Right forelimb (tissue), 1 donor: ENCODE measurements around the gene GALNT9.
A peak's percentile ranks its signal among the peaks of the same experiment; 100 is the strongest.
"Not testable (repeated sequence)": the region's sequence is repeated elsewhere in the genome, so short reads cannot be mapped to it uniquely, and the experiment has no call there.

Experiments
- DNase-seq: peaks from one replicate; pipeline ENCODE4 v3.0.0-alpha.2; 2018

Gene GALNT9

DNA sequence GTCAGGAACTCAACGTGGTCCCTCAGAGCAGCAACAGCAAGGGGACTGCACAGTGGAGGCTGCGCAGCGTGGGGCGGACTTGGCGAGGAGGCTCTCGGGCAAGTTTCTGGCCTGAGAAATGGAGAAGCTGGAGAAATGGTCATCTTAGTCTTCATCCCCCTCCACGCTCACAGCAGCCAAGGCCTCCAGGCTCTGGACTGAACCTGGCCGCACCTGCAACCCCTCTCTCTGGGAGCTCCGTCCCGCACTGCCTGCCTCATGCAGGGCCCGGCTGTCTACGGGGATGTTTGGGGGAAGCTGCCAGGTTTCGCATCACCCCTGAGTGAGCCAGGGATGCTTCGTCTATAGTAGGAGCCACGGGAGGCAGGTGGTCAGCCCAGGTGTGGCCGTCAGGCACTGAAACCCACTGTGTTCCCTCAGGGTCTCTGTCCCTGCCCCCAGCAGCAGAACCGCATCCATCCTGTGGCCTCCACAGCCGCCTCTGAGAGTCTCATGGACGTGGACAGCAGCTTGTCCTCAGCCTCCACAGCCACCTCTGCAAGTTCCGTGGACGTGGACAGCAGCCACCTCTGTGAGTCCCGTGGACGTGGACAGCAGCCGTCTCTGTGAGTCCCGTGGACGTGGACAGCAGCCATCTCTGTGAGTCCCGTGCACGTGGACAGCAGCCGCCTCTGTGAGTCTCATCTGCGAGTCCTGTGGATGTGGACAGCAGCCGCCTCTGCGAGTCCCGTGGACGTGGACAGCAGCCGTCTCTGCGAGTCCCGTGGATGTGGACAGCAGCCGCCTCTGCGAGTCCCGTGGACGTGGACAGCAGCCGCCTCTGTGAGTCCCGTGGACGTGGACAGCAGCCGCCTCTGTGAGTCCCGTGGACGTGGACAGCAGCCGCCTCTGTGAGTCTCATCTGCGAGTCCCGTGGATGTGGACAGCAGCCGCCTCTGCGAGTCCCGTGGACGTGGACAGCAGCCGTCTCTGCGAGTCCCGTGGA lies 29.1 kb upstream of the GALNT9 start:
- not testable (repeated sequence) for DNase-seq

DNA sequence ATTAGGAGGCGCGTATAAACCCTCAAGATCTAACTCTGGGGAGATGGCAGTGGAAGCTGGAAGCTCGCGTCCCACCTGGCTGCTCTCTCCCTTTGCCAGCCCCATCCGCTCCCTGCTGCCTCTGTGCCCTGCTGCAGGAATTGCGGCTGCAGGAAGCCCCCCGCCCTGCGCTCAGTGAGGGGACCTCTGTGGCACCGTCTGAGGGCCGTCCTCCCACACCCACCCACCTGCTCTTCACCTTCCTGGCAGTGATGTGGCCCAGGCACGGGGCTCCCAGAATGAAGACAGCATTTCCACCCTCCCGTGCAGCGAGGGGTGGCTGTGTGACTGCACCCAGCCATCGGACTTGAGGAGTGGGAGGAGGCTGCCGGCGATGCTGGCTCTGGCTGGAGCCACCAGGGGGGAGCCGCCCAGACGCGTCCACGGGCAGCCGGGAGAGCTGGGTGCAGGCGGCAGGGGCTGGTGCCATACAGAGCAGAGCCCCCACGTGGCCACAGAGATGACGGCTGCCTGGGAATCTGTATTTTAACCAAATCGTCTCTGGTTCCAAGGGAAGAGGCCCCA lies 28.3 kb upstream of the GALNT9 start:
- no peak for DNase-seq

DNA sequence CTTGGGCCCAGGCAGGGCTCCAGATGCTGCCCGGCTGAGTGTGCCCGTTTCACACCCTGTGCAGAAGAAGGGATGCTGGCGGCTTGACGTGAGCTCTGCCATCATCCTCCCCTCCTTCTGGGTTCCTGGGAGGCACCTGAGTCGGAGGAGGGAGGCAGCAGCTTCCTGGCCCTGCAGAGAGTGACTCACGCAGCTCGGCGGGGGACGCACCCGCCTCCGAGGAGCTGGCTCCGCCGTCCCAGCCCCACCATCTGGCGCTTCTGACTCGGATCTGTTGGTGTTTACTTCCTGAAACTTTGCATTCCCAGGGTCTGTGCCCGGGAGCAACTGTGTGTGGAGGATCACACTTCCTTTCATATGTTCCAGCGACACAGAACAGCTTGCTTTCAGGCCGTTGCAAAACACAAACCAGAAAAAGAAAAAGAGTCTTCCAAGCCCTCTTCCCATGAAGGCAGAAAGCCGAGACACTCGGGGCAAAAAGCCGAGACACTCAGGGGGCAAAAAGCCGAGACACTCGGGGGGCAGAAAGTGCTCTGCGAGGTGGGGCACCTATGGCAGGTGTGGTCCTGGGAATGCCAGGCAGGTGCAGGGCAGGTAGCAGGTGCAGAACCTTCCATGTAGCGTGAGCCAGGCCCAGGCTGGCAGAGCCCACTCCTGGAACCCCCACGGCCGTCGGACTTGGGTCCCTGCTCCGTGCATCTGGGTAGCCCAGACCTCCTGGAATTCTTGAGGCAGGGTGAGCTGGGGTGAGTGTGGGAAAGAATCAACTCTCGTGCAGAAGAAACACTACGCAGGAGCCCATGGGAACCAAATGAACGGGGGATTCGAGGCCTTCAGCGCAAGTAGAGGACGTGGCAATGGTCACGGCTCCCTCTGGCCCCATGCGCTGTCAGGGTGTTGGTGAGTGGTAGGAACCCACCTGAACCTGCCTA lies 27.6 kb upstream of the GALNT9 start:
- peak; percentile 59 for DNase-seq

DNA sequence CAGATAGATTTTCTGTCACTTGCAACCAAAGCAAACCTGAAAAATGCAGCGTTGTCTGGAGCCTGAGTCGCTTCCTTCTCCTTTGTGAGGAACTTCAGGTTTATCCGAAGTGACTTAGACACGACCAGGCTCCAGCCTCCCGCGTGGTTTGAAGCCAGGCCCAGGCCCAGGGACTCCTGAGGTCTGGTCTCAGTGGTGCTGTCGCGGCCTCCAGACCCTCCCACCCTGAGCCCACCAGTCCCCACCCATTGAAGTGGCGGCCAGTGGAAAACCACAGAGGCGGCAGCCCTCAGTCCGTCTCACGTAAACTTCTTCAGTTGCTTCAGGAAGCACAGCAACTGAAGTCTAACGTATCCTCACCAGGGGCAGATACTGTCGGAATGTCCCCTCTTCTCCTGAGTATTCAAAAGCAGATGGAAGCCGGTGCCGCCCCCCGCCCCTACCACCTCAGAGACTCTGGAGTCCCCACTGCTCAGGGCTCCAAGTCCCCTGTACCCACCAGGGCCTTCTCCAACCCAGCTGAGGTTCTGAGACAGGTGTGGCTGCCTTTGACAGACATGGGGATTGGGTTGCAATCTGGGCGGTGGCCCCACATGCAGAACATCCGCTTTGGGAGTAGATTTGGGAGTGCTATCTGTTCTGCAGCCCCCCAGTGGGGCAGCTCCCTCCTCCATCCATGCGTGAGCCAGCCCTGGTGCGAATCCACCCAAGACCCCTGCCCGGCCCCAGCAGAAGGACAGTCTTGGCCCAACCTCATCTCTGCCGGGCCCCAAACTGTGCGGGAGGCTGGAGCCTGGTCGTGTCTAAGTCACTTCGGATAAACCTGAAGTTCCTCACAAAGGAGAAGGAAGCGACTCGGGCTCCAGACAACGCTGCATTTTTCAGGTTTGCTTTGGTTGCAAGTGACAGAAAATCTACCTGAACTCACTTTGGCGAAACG lies 26.6 kb upstream of the GALNT9 start:
- DNase-seq, result no peak

DNA sequence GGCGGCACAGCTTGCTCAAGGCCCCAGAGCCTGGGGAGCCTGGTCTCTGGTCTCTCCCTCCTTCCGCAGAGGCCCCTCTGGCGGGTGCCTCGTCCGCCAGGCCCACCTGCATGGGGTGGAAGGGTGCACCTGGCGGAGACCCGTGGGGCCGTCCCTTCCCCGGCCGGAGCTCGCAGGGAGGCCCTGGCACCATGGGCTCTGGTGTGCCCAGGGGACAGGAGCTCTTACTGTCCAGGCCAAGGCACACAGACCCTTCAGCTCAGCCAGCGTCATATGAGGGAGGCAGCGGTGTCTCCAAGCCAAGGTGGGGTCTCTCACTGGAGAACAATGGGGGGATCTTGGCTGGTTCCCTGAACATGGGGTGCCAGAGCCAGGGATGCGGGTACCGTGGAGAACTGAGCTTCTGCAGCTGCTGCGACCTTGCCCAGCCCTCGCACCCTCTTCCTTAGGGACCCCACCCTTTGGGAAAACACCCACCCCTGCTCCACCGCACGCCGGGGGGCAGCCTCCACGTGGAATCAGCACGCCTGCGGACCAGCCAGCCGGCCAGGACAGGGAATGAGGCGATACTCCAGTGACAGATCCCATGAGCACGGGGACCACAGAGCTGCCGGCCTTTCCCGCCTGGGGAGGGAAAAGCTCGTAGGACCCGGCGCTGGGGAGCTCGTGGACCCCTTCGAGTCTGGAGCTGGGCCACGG lies 25.7 kb upstream of the GALNT9 start:
- DNase-seq, result no peak

DNA sequence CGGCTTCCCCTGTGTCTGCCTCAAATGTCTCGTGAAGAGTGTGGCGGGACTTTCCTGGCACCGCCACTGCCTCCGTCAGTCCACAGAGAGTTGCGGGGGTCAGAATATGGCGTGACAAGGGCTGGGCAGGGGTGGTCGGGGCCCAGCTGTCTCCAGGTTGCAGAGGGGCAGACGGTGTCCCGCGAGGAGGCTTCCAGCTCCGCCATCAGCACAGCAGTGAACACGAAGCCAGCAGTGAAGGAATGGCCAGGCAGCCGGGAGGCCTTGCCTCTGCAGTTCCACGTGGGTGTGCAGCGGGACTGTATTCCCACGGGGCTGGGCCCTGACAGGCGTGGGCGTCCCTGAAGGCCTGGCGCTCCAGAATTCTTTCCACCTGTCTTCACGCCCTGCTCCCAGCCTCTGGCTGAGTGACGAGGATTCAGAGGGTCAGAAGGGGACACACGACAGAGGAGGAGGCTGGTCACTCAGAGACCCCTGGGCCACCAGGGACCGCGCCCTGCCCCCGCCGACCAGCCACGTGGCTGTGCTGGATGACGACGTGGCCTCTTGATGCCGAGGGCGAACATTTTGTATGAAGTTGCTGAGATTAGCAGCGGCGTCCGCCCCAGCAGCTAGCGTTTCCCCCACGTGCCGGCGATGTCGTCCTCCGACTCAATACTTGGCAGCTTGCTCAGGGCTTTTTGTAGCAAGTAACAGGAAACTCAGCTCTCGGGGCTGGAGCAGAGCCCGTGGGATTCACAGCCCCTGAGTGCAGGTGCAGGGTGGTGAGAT lies 25.0 kb upstream of the GALNT9 start:
- DNase-seq, result no peak

DNA sequence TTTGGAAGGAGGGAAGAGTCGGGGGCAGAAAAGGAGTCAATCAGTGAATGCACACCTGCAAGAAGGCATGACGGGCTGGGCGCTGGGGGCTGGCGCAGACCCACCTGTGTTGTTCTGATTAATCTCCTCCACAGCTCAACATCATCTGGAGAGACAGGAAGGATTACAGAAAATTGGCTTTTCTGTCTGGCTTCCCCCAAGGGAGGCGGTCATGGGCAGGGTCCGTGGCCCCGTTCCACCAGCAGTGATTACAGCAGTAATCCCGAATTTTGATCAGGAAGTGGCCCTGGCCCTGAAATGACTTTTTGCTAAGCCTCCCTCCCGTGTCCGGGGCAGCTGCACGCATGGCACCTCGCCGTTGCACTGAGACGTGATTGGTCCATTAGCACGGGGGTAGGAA lies 24.4 kb upstream of the GALNT9 start:
- DNase-seq, result no peak

DNA sequence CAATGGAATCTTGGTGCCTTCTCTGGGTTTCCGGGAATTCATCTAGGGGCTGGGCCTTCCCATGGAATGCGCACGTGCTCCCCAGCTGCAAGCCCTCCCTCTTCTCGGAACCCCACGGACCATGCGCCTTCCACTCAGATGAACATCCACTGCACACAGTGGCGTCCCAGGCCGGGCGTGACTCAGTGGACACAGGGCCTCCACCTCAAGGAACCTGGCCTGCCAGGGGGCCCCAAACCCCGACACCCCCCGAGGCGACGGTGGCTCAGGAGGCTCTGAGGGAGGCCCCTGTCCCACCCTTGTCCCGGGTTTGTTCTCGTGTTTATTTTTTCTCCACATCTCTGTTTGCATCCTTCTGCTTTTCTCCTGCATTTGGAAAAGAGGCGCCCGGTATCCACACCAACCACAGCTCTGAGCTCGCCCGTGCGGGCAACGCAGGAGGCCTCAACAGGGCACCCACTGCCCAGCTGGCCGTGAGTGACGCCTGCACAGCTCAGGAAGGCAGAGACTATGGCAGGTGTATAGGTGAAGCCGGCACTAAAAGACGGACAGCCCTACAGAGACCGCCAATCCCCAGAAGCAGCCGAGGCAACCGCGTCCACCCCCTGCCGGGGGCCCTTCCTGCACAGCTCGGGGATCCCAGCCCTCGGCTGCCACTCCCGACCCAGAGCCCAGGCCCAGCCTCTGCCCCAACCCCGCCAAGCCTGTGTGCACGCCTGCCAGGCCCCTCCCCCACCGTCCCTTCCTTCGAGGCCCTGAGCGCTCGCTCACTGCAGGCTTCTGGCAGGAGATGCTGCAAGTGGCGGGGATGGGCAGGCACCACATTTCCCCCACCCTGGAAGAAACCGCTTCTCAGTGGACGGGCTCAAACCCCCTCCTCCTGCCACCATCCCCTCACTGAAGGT lies 23.8 kb upstream of the GALNT9 start:
- no peak for DNase-seq

DNA sequence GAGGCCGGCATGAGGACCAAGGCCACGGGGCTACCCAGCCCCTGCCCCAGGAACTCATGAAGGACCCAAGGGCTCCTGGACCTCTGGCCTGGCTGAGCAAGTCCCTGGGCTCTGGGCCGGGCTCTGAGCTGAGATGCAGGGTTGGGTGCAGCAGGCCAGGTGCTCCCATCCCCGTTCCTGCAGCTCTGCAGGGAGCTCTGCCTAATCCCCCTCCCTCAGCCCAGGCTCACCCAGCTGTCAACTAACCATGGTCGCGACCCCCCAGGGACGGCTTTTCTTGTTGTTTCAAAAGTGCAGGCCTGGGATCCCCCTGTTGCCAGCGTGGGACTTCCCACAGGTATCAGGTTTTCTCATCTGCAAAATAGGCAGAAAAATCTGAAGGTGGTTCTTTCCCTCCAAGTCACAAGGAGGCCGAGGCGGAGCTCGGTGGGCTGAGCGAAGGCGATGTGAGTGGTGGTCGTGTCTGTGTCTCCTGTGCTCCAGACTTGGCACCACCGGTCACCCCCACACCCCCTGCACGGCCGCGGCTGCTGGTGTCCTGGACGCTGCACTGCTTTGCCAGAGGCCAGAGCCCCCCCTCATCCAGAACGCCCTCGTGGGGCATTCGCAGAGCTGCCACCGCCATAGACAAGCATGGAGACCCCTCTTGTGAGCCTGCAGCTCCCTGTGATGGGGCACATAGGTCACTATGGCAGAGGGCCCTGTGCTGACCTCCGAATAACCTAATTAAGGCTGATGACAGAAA lies 22.5 kb upstream of the GALNT9 start:
- no peak for DNase-seq

DNA sequence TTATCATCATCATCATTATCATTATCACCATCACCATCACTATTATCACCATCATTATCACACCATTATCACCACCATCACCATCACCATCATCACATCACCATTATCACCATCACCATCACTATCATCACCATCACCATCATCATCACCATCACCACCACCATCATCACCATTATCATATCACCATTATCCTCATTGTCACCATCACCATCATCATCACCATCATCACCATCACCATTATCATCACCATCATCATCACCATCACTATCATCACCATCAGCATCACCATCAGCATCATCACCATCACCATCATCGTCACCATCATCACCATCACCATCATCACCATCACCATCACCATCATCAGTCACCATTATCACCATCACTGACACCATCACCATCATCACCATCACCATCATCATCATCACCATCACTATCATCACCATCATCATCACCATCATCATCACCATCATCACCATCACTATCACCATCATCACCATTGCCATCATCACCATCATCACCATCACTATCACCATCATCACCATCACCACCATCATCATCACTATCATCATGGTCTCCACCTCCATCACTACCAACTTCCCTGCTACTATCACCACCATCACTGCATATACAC lies 20.2 kb upstream of the GALNT9 start:
- no peak for DNase-seq

DNA sequence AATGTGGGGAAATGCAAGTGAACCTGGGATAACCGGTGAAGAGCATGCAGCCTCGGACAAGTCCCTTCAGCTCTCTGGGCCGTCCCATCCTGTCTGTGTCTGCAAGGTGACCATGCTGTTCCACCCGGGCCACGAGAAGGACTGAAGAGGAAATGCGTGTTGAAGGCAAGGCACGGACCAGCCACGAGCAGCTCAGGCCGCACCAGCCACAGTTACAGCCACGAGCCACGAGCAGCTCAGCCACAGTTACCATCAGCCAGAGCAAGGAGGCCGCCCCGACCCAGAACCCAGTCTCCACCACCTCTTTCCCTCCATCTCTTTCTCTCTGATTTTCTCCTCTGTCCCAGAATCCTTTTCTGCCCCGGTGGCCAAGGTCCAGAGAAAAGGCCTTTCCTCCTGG lies 18.8 kb upstream of the GALNT9 start:
- no peak for DNase-seq

DNA sequence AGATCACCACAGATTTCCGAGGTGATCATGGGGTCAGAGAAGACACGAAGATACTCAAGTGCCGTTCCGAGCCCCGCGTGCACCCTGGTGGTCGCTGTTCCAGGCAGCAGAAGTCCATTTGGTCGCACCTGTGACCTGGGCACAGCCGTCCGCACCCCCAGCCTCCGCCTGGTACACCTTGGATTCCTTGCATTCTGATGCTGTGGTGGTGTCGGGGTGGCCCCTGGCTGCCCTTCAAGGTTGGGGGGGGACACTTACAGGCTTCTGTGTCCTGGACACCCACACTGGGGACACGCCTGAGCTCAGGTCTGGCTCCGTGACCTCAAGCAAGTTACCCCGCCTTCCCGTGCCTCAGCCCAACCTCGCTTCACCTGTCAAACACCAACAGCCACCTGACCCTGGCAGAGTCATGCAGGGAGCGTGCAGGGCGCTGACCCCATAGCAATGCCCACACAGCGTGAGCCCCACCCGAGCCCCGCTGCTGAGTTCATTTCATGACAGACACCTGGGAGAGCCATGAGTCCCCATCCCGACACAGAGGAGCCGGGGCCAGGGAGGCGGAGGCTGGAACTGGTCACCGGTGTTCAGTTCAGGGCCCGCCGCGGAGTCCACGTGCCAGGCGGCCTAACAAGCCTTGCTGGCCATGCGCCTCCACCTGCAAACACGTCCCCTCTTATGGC lies 17.9 kb upstream of the GALNT9 start:
- DNase-seq, result no peak

DNA sequence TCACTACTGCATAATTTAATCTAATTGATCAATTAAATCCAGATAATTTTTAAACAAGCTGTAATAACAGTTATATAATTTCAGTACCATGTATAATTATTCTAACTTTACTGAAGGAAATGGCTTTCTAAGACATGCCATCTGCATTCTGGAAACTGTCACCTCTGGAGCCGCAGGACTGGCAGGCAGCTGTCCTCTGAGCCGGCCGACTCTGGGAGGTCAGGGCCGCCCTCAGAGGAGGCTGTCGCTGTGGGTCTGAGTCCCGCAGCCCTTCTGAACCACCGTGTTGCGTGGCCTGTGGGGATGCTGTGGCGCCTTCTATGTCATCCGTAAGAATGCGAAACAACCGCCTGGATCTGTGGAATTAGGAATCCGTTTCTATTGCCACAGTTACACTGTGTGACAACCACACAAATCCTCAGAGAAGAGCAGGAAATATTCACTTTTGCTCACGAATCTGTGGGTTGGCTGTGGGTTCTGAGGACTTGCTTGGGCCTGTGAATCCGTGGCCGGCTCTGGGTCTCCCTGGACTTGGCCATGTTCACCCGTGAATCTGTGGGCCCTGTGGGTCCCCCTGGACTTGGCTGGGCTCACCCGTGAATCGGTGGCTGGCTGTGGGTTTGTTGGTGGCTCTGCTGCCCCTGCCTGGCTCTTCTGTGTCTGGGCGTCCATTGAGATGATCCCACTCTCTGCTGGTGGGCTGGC lies 17.2 kb upstream of the GALNT9 start:
- DNase-seq, result no peak

DNA sequence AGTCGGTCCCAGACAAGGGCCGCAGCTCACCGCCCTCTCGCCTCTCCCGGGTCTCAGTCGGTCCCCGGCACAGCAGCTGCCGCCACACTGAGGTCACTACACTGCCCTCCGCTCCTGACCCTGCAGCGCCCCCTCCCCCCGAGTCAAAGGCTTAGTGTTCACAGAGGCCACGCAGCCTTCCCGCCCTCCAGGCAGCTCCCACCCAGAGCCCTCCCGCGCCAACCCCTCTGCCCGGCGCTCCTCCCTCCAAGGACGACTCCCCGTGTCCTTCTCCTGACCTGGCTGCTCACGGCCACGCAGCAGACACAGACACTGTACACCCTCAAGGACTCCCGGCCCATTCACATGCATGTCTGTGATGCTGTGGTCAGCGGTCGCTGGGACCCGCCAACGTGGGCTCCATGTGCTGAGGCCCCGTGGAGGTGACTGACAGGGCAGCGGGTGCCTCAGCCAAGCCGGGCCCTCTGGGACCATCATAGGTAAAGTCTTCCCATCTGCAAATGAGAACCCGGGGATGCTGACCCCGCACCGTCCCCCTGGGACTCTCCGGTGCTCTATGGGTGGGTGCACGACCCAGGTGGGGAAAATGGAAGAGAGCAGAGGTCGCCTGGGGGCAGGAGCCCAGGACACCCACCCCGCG lies 16.3 kb upstream of the GALNT9 start:
- DNase-seq, result no peak

DNA sequence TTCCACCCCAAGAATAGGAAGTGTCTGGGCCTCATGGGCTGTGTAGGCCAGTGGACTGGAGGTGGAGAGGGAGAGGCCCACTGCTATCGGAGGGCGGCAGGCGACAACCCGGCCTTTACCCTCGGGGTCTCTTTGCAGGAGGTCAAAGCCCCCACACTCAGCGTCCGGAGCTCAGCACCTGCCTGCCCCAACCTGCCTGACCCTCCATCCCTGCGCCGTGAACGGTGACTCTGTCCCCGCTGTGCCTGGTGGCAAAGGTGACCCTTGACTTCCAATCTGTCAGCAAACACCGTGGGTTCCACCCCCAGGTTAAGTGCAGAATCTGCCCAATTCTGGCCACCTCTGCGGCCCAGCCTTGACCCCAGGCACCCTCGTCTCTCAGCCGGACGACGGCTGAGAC lies 15.7 kb upstream of the GALNT9 start:
- DNase-seq, result no peak

DNA sequence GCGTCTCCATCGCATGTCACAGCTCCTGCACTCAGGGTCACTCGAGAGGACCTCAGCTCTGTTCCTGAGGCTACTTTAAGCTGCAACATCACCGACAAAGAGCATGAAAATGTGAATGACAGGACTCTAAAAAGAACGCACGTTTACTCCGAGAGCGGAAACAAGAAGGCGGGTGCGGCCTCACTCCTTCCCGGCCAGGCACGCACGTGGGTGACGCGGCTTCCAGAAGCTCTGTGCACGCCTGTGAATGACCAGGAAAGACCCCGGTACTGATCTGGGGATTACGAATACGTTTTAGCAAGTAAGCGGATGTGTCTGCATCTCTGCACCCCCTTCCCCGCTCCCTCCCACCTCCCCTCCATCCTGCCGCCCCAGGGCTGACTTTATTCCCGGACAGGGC lies 15.2 kb upstream of the GALNT9 start:
- DNase-seq, result no peak

DNA sequence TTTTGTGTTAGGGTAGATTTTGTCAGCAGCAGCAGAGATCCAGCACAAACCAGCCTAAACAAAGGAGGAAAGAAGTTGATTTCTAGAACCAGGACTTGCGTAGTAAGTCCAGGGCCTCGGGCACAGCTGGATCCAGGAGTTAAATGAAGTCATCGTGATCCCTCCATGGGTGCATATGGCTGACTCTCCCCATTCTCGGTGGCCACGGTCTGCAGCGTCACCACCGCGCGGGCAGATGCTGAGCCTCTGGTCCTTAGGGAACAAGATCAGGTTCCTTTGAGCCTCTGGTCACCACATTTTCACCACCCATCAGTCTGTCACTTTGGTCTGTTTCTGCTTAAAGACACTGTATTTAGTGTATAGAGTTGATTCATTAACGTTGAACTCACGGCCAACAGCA lies 14.8 kb upstream of the GALNT9 start:
- DNase-seq, result no peak
